Lung microvascular endothelial cell (primary cell): ENCODE results near the gene TP53RK. TPM values are rescaled to one million over a fixed set of nuclear protein-coding genes. Genes with fewer than 3 reads are reported as not detected.

ENCODE experiments used
- DNase-seq, 2 donors: peaks; one replicate each; pipeline versions ENCODE4 v3.0.0 to v3.0.0-alpha.2; 2010; ENCODE audit warnings: low read depth in 2 of 2
- total RNA-seq: library from RNA; depleted of rRNA; stranded (reverse); fragments of >200 nt; gene quantifications from 2 replicates; pipeline ENCODE4 v1.2.1, GENCODE V29; 2014

Gene TP53RK
- total RNA-seq, result 8.7 and 11.9 TPM in 2 replicates

DNA sequence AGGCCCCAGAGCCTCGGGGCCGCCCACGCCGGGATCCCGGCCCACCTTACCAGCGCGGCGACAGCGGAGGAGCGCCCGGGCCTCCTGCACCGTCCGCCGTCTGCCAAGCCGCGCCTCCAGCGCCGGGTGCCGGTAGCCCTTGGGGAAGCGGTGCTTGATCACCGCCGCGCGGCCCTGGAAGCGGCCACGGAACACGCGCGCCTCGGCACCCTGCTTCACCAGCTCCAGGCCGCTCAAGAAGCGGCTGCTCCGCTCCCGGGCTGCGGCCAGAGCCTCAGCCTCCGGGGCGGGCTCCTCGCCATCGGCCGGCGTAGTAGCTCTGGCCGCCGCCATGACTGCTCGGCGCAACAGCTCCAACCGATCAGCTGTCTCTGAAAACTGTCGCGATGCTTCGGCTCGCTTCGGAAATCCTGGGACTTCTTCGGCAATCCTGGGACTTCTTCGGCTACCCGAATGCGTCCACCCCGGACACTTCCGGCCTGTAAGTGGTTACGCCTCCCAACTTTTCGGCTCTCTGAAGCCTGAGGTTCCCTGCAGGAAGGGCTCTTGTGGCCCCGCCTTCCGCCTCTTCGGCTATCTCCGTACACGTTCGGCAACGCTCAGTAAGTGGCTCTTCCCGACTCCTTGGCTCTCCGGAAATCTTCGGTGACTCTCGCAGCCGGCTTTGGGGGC is at the start of gene TP53RK:
TP53RK (minus strand) TSS at position 363 of the 672 bp plus-strand sequence; CDS start at position 333, 30 bp downstream.
- DNase-seq, result peak; percentile 62 to 100

DNA sequence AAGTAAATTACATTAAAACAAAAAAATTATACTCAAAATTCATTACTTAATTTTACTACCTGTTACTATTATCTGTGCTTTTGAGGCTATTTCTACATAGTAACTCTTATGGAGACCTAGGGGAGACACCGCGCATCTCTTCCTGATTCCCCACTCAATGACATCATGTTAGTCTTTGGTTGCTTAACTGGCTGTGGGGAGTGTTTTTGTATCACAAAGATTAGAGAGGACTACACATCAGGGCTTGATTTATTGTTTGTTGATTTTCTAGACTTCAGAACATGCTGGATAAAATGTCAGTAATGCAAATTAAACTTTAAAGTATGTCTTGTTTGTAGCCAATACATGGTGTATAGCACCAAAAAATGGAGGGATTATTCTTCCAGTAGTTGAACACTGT is 46.2 kb upstream of the TP53RK start:
- DNase-seq, result no peak

DNA sequence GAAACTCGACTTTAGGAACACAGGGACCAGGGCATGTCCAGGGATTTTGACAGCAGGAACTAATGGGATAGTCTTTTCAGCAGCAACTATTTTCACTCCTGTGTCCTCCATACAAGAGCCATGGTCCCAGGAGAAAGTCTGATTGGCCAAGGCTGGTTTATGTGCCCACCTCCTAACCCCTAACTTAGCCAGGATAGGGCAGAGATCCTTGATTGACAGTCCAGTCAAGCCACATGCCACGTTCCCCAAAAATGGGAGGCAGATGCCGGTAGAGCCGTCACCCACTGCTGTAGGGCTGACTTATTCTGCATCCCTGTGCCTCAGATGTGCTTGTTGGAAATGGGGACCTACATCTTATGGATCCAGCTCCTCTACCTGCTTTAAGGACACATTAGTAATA is 42.5 kb upstream of the TP53RK start:
- no peak for DNase-seq

DNA sequence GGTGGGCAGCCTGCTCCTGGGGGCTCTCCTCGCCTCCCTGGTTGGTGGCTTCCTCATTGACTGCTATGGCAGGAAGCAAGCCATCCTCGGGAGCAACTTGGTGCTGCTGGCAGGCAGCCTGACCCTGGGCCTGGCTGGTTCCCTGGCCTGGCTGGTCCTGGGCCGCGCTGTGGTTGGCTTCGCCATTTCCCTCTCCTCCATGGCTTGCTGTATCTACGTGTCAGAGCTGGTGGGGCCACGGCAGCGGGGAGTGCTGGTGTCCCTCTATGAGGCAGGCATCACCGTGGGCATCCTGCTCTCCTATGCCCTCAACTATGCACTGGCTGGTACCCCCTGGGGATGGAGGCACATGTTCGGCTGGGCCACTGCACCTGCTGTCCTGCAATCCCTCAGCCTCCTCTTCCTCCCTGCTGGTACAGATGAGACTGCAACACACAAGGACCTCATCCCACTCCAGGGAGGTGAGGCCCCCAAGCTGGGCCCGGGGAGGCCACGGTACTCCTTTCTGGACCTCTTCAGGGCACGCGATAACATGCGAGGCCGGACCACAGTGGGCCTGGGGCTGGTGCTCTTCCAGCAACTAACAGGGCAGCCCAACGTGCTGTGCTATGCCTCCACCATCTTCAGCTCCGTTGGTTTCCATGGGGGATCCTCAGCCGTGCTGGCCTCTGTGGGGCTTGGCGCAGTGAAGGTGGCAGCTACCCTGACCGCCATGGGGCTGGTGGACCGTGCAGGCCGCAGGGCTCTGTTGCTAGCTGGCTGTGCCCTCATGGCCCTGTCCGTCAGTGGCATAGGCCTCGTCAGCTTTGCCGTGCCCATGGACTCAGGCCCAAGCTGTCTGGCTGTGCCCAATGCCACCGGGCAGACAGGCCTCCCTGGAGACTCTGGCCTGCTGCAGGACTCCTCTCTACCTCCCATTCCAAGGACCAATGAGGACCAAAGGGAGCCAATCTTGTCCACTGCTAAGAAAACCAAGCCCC is 36.2 kb upstream of the TP53RK start:
- no peak for DNase-seq

DNA sequence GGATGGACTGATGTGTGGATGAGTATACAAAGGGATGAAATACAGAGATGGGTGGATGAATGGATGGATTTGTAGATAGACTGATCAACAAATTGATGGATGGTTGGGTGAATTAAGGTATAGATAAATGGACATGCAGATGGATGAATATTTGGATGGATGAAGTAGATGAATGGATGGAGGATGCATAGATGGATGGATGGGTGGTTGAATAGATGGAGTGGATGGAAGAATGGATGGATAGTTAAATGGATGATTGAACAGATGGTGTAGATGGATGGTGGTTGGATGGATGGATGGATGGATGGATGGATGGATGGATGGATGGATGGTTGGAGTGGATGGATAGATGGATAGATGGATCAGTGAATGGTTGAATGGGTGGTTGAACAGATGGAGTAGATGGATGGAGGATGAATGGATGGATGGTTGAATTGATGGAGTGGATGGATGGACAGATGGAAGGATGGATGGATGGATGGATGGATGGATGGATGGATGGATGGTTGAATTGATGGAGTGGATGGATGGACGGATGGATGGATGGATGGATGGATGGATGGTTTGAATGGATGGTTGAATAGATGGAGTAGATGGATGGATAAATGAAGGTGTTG is 35.2 kb upstream of the TP53RK start:
- no peak for DNase-seq

DNA sequence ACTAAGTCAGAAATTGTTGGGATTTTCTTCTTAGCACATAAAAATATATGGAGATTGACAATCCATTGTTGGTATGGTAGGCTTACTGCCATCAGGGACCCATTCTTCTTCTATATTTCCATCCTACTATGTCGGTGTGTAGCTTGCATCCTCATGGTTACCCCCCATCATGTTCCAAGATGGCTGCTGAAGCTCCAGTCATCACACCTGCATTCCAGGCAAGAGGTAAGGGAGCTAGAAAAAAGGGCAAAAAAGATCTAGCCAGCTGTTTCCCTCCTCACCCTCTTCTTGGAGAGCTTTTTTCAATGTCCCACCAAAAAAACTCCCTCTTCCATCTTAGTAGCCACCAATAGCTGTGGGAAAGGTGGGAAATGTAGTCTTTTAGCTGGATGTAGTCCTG is 33.8 kb upstream of the TP53RK start:
- DNase-seq, result no peak

DNA sequence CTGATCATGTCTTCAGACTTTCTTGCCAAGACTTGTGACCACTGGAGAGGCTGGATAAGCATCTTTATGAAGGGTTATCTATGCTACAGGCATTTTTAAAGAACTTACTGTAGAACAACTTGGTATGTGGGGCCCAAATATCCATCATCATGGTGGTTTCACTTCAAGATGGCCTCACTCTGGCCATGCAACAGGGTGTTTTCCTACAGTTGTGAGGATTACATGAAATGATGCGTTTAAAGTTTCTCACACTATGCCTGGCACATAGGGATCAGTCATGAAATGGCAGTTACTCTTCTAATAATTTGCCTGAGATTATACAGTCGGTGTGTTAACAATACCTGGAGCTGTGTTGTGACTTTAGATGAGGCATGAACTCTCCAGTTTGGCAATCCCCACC is 33.2 kb upstream of the TP53RK start:
- no peak for DNase-seq

DNA sequence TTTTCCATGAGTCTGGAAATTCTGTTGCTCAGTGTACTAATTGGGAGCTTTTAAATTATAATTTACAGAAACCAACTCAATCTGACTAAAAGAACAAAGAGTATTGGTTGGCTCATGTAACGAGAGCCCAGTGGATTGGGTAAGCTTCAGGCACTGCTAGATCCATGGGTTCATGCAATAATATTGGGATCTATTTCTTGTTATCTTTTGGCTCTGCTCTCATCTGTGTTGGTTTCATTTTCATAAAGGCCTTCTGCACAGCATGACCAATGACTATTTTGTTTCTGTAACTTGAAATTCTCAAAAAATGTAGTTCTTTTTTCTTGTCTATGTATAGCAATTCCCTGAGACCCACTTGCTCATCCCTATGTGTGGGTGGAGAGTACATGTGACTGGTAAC is 32.2 kb upstream of the TP53RK start:
- no peak for DNase-seq

DNA sequence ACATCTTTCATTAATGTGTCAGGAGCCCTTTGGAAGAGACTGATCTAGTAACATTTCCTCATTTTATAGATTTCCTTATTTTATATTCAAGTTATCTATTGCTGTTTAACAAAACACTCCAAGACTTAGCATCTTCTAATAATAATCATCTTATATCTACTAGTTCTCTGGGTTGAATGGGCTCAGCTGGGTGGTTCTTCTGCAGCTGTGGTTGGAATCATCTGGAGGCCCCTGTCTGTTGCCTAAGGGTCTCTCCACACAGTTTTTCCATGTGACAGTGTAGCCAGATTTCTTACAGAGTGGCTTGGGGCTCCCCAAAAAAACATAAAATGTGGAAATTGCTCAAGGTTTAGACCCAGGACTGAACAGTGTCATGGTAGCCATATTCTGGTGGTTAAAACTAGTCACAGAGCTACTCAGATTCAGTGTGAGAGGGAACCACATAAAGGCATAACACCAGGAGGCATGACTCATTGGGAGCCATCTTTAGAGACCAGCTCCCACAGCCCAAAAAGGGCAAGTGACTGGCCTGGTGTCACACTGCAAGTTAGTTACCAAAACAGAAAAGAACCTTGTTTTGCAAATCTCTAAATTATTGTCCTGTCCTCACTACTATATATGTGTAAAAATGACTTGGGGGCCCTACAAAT is 31.7 kb upstream of the TP53RK start:
- DNase-seq, result no peak

DNA sequence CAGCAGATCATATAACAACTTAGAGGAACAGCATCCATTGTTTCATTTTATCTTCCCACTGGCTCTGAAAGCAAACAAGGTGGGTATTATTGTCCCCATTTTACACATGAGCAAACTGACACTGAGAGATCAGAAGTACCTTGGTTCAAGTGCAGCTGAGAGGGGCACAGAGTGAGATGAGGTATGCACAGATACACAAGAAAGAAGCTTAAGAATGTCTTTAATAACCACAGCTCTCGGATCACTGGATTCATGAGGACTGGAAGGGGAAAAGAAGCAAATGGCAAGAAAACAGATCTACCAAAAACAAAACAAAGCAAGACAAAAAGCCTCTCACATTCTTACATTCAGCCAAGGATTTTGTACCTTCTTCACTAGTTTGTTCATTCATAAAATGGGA is 30.8 kb upstream of the TP53RK start:
- no peak for DNase-seq

DNA sequence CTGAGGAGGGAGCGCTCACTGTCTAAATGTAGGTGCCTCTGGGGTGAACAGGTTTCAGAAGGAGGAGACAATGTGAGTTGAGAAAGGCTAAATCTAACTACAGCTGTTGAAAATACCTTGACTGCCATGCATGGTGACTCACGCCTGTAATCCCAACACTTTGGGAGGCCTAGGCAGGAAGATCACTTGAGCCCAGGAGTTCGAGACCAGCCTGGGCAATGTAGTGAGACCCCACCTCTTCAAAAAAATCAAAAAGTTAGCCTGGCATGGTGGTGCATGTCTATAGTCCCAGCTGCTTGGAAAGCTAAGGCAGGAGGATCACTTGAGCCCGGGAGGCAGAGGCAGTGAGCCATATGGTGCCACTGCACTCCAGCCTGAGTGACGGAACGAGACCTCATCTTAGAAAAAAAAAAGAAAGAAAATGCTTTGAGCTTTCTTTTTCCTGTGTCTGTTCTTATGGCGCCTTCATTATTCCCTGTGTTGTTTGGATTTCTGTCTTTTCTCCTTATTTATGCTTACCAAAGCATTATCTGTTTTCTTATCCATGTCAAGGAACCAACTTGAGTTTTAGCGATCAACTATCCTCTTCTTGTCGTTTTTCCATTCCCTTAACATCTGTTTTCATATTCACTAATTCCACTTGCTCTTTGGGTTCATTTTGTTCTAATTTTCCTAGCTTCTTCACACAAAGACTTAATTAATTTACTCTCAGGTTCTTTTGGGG is 28.7 kb upstream of the TP53RK start:
- no peak for DNase-seq

DNA sequence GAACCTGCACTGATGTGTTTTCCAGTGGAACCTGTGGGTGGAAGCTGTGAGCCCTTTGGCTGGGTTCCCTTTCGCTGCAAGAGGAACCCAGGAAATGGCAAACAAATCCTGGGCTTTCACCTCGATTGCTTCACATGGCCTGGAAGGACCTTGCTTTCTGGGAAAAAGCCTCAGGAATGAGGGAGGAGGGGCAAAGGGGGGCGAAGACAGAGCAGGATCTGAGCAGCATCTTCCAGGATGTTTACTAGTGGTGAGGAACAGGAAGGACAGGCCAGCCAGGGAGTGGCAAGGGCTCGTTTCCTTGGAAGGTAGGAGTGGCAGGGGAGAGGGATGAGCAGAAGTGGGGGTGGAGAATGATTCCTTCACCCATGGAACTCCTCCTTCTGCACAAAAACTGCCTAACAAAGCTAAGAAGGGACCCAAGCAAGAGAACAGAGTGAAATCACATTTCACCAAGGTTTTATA is 26.1 kb upstream of the TP53RK start:
- no peak for DNase-seq

DNA sequence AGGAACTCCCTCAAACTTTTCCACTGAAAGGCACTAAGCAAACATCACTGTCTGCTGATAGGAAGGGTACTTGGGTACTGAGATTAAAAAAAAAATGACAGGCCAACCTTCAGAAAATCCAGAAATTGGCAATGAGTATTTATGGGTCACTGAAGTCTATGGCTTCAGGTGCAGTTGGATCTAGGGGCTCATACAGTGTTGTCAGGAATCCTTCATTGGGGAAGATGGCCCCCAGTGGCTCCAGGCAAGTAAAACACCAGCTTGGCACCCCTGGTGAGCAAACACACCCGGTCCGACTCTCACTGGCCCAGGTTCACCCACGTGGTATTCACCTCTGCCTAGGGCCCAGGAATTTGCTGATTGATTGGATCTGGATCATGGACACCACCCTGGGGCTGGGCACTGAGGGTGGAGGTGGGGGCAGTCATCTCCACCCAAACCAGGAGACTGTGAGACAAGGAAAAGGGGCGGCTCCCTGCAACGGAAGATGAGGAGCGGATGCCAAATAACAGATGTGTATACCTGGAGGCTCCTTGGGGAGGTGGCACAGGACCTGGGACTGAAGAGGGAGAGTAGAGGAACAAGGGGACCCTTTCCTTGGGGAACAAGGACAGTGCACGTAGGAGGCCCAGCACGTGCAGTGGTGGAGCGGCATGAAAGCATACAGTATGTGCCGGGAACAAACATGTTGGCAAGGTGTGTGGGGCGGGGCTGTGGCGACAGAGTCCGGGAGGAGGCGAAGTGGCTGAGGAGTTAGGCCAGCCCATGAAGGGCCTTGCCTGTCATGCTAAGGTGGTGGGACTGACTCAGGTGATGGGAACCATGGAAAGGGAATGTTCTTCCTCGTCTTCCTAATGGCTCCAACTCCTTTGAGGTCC is 25.0 kb upstream of the TP53RK start:
- no peak for DNase-seq

DNA sequence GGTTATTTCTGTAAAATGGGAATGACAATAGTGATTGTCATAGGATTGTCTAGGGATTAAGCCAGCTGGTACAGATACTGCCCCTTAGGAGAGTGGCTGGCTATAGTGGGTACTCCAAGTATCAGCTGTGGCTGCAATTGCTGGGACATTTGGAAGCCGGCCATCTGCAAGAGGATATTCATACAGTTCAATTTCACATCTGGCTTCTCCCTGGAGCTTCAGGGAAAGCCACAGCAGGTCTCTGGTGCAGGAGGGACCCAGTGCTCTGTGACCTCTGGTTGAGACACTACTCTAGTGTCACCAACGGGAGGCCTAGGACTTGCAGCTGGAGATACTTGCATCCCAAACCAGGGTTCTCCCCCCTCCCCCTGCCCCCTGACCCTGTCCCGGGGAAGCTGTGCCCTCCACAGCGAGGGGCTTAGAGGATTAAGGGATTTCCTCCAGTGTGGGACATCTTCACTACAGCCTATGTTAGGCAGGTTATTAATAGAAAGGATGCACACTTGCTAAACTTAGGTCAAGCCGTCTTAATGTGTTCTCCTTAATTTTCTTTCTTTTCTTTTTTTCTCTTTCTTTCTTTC is 22.9 kb upstream of the TP53RK start:
- DNase-seq, result no peak

DNA sequence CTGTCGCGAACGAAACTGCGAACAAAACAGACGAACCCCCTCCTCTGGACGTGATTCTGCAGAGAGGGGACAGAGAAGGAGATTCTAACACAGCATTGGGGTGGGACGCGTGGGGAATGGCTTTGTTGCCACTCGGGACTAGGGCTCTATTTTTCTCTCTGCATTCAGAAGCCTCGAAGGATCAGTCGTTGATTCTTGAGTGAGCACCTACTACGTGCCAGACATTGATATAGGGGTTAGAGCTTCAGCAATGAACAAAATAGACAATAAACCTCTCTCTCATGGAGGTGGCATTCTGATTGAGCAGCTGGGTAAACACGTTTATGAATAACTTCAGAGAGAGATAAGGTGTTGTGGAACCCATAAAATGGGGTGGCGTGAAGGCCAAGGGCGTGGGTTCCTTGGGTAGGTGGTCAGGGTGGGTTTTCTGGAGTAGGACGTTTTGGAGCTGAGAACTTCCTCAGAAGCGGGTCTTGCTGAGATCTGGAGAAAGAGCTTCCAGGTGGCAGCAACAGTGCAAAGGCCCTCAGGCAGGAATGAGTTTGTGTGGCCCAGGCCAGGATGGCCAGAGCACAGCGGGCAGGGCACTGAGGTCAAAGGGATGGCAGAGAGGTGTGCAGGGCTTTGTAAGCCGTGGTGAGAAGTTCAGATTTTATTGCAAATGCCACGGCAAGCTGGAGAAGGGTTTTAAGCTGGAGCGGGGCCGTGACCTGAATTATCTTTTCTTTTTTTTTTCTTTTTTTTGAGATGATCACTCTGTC is 21.1 kb upstream of the TP53RK start:
- no peak for DNase-seq

DNA sequence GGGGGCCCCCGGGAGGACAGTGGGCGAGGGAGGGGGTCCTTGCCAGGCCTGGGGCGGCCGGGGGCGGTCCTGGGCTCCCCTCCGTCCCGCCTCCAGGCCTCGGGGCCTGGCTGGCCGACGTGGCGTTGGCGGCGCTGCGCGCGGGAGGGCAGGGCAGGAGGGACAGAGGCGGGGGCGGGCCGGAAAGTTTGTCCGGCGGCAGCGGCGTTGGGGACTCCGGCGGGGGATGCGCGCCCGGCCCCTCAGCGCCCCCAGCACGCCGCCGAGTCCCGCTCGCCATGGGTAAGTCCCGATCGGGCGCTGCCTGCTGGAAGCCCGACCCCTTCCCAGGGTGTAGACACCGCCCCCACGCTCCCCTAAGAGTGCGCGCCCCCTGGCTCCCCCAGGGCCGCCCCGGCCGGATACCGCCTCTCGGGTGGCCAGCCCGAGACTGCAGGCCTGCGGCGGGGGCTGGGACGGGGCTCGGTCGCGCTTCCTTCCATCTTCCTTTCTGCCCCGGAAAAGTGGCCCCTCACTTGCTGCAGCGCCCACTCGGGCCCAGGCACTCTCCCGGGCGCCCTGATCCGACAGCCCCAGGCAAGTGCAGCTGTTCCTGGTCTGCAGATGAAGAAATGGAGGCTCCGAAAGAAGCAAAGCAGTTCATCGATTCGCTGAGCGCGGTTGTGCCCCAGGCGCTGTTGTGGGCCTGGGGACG is 20.4 kb upstream of the TP53RK start, which contains the start of gene SLC2A10:
SLC2A10 (plus strand) TSS at position 191 of the 694 bp plus-strand sequence; CDS start at position 279, 88 bp downstream.
- peak; percentile 26 to 65 for DNase-seq

DNA sequence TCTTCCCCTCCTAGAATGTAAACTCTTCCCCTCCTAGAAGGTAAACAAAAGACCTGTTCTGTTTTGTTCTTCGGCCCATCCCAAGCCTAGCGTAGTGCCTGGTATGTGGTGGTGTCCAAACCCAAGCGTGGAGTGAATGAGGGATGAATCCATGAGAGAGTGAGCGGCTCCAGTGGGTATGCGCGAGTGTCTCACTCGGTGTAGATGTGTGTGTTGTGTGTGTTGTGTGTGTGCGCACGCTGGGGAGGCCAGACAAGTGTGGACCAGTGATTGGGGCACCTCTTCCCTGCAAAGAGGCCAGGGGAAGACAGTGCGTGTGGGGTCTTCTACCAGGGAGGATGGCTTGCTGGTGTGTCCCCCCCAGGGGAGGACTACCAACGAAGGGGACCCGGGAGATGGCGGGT is 19.8 kb upstream of the TP53RK start:
- no peak for DNase-seq
